ENCODE measurements around the gene EMC10. TPM values are rescaled to one million over a fixed set of nuclear protein-coding genes. Genes with fewer than 3 reads are reported as not detected.
"Not testable (repeated sequence)": the region's sequence is repeated elsewhere in the genome, so short reads cannot be mapped to it uniquely, and the experiment has no call there.

EMC10 gene
- total RNA-seq, 1 donor from 2014 or later: 76.0 TPM

GRCh38 chr19:50459638-50460037, 16.7 kb upstream of the EMC10 start:
- no peak overlapping the region for H3K27ac Mint-ChIP-seq
- intact Hi-C loops (cut with micrococcal nuclease): no loop called here
- no peak for DNase-seq (ENCODE audit: low spot score)
- H3K4me3 Mint-ChIP-seq (ENCODE audit: low read depth): no peak overlapping the region
- H3K27me3 Mint-ChIP-seq (ENCODE audit: low read depth): peaks cover 5% of the 10 kb centered on the region
- H3K9me3 Mint-ChIP-seq: no peaks in the 10 kb centered on the region
- H3K4me1 Mint-ChIP-seq (ENCODE audit: low read depth): peaks cover 12% of the 10 kb centered on the region
- no peaks in the 10 kb centered on the region for H3K36me3 Mint-ChIP-seq (ENCODE audit: low read depth)

GRCh38 chr19:50460161-50460765, 16.0 kb upstream of the EMC10 start:
- Mint-ChIP-seq H3K36me3 (ENCODE audit: low read depth) (no peaks in the 10 kb centered on the region), H3K27ac (peak overlapping the region; percentile 42), H3K27me3 (ENCODE audit: low read depth) (peaks cover 5% of the 10 kb centered on the region), H3K4me1 (ENCODE audit: low read depth) (peaks cover 12% of the 10 kb centered on the region), H3K9me3 (no peaks in the 10 kb centered on the region), H3K4me3 (ENCODE audit: low read depth) (no peak overlapping the region)
- intact Hi-C loops (cut with micrococcal nuclease): no loop called here
- no peak for DNase-seq (ENCODE audit: low spot score)

GRCh38 chr19:50461066-50461875, 15.0 kb upstream of the EMC10 start:
- DNase-seq (ENCODE audit: low spot score): peak; percentile 57
- Mint-ChIP-seq H3K27ac (no peak overlapping the region), H3K9me3 (no peaks in the 10 kb centered on the region), H3K4me3 (ENCODE audit: low read depth) (no peak overlapping the region), H3K4me1 (ENCODE audit: low read depth) (peaks cover 12% of the 10 kb centered on the region), H3K27me3 (ENCODE audit: low read depth) (peaks cover 4% of the 10 kb centered on the region), H3K36me3 (ENCODE audit: low read depth) (no peaks in the 10 kb centered on the region)
- intact Hi-C loops (cut with micrococcal nuclease): loop anchor here (1.0 kb wide), 1 partner anchor 104 kb away; no protein-coding TSS in a partner anchor

GRCh38 chr19:50462970-50463369, 13.3 kb upstream of the EMC10 start:
- peaks cover 12% of the 10 kb centered on the region for H3K4me1 Mint-ChIP-seq (ENCODE audit: low read depth)
- H3K27me3 Mint-ChIP-seq (ENCODE audit: low read depth): no peaks in the 10 kb centered on the region
- H3K9me3 Mint-ChIP-seq: no peaks in the 10 kb centered on the region
- no peak overlapping the region for H3K4me3 Mint-ChIP-seq (ENCODE audit: low read depth)
- intact Hi-C loops (cut with micrococcal nuclease): no loop called here
- no peaks in the 10 kb centered on the region for H3K36me3 Mint-ChIP-seq (ENCODE audit: low read depth)
- DNase-seq (ENCODE audit: low spot score): no peak
- no peak overlapping the region for H3K27ac Mint-ChIP-seq

GRCh38 chr19:50464348-50464747, 12.0 kb upstream of the EMC10 start:
- Mint-ChIP-seq H3K4me1 (ENCODE audit: low read depth) (peaks cover 12% of the 10 kb centered on the region), H3K27me3 (ENCODE audit: low read depth) (no peaks in the 10 kb centered on the region), H3K9me3 (no peaks in the 10 kb centered on the region), H3K27ac (no peak overlapping the region), H3K4me3 (ENCODE audit: low read depth) (no peak overlapping the region), H3K36me3 (ENCODE audit: low read depth) (no peaks in the 10 kb centered on the region)
- no peak for DNase-seq (ENCODE audit: low spot score)
- intact Hi-C loops (cut with micrococcal nuclease): no loop called here

GRCh38 chr19:50465000-50465399, 11.3 kb upstream of the EMC10 start:
- Mint-ChIP-seq H3K27me3 (ENCODE audit: low read depth) (no peaks in the 10 kb centered on the region), H3K4me1 (ENCODE audit: low read depth) (peaks cover 10% of the 10 kb centered on the region), H3K9me3 (no peaks in the 10 kb centered on the region), H3K27ac (no peak overlapping the region), H3K4me3 (ENCODE audit: low read depth) (no peak overlapping the region), H3K36me3 (ENCODE audit: low read depth) (no peaks in the 10 kb centered on the region)
- DNase-seq (ENCODE audit: low spot score): no peak
- intact Hi-C loops (cut with micrococcal nuclease): no loop called here

- Mint-ChIP-seq H3K4me3 (ENCODE audit: low read depth) (no peak overlapping the region), H3K9me3 (no peaks in the 10 kb centered on the region), H3K36me3 (ENCODE audit: low read depth) (no peaks in the 10 kb centered on the region), H3K4me1 (ENCODE audit: low read depth) (peaks cover 3% of the 10 kb centered on the region), H3K27me3 (ENCODE audit: low read depth) (no peaks in the 10 kb centered on the region), H3K27ac (no peak overlapping the region)
- intact Hi-C loops (cut with micrococcal nuclease): no loop called here
- no peak for DNase-seq (ENCODE audit: low spot score)
Measured at GRCh38 chr19:50465986-50466705, 10.2 kb upstream of the EMC10 start.

GRCh38 chr19:50466706-50467039, 9.6 kb upstream of the EMC10 start:
- no peaks in the 10 kb centered on the region for H3K4me1 Mint-ChIP-seq (ENCODE audit: low read depth)
- H3K36me3 Mint-ChIP-seq (ENCODE audit: low read depth): no peaks in the 10 kb centered on the region
- DNase-seq (ENCODE audit: low spot score): no peak
- intact Hi-C loops (cut with micrococcal nuclease): no loop called here
- H3K4me3 Mint-ChIP-seq (ENCODE audit: low read depth): no peak overlapping the region
- H3K27me3 Mint-ChIP-seq (ENCODE audit: low read depth): no peaks in the 10 kb centered on the region
- H3K27ac Mint-ChIP-seq: no peak overlapping the region
- H3K9me3 Mint-ChIP-seq: no peaks in the 10 kb centered on the region

- DNase-seq (ENCODE audit: low spot score): no peak
- intact Hi-C loops (cut with micrococcal nuclease): no loop called here
- H3K4me3 Mint-ChIP-seq (ENCODE audit: low read depth): no peak overlapping the region
- H3K27ac Mint-ChIP-seq: no peak overlapping the region
- H3K9me3 Mint-ChIP-seq: no peaks in the 10 kb centered on the region
- no peaks in the 10 kb centered on the region for H3K27me3 Mint-ChIP-seq (ENCODE audit: low read depth)
- H3K4me1 Mint-ChIP-seq (ENCODE audit: low read depth): no peaks in the 10 kb centered on the region
- H3K36me3 Mint-ChIP-seq (ENCODE audit: low read depth): no peaks in the 10 kb centered on the region
Measured at GRCh38 chr19:50467566-50467965, 8.7 kb upstream of the EMC10 start.

GRCh38 chr19:50468818-50469217, 7.5 kb upstream of the EMC10 start:
- intact Hi-C loops (cut with micrococcal nuclease): no loop called here
- H3K36me3 Mint-ChIP-seq (ENCODE audit: low read depth): no peaks in the 10 kb centered on the region
- H3K4me3 Mint-ChIP-seq (ENCODE audit: low read depth): no peak overlapping the region
- no peaks in the 10 kb centered on the region for H3K9me3 Mint-ChIP-seq
- H3K27ac Mint-ChIP-seq: no peak overlapping the region
- no peak for DNase-seq (ENCODE audit: low spot score)
- no peaks in the 10 kb centered on the region for H3K4me1 Mint-ChIP-seq (ENCODE audit: low read depth)
- H3K27me3 Mint-ChIP-seq (ENCODE audit: low read depth): no peaks in the 10 kb centered on the region

- intact Hi-C loops (cut with micrococcal nuclease); H3K27me3 Mint-ChIP-seq (ENCODE audit: low read depth): not testable (repeated sequence)
Measured at GRCh38 chr19:50473336-50473735, 3.0 kb upstream of the EMC10 start.

GRCh38 chr19:50475101-50475568, 1.2 kb upstream of the EMC10 start:
- no peaks in the 10 kb centered on the region for H3K9me3 Mint-ChIP-seq
- peak overlapping the region; percentile 60 for H3K27ac Mint-ChIP-seq
- DNase-seq (ENCODE audit: low spot score): no peak
- intact Hi-C loops (cut with micrococcal nuclease): no loop called here
- H3K4me1 Mint-ChIP-seq (ENCODE audit: low read depth): peaks cover 10% of the 10 kb centered on the region
- H3K36me3 Mint-ChIP-seq (ENCODE audit: low read depth): peaks cover 27% of the 10 kb centered on the region
- peak overlapping the region; percentile 68 for H3K4me3 Mint-ChIP-seq (ENCODE audit: low read depth)
- H3K27me3 Mint-ChIP-seq (ENCODE audit: low read depth): no peaks in the 10 kb centered on the region

More at GRCh38 chr19:50473336-50473735, 3.0 kb upstream of the EMC10 start:
- peaks cover 10% of the 10 kb centered on the region for H3K4me1 Mint-ChIP-seq (ENCODE audit: low read depth)
- H3K27ac Mint-ChIP-seq; H3K9me3 Mint-ChIP-seq; H3K4me3 Mint-ChIP-seq (ENCODE audit: low read depth); DNase-seq (ENCODE audit: low spot score): not testable (repeated sequence)
- peaks cover 17% of the 10 kb centered on the region for H3K36me3 Mint-ChIP-seq (ENCODE audit: low read depth)

Measured in activated T-helper 2 cell treated with anti-CD3 and anti-CD28 coated beads, Interferon-gamma antibody, Interleukin-2, Interleukin-4, amounts not matched to agents 10 μg/mL and 5 μg/mL and 100 μg/mL, durations not matched to agents 14 hours and 24 hours and 36 hours (primary cell).